CD1c-positive myeloid dendritic cell (primary cell): Measurements from ENCODE around the gene KCNK16.
A peak's percentile ranks its signal among the peaks of the same experiment; 100 is the strongest.

Source experiments
- DNase-seq: peaks from one replicate; pipeline ENCODE4 v3.0.0-alpha.2; 2016; ENCODE audit errors: extremely low spot score

Gene KCNK16

DNA sequence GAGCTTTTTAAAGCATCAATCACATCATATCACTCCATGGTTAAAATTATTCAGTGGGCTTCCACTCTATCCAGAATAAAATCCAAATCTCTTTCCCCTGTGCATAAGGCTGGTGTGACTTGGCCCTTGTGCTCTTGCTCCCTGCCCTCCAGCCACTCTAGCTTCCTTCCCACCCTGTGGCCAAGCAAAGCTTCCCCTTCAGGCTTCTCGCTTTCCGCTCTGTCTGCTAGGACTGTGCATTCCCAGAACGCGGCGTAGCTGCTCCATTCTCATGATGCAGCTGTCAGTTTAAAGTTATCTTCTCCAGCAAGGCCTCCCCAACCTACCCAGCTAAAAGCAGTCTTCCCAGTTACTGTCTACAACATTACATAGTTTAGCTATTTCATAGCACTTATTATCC is 19.4 kb upstream of the KCNK16 start:
- DNase-seq: peak; percentile 21

GRCh38 chr6:39341352-39341751 is 18.9 kb upstream of the KCNK16 start:
- no peak for DNase-seq

- DNase-seq: peak; percentile 36
Observed at GRCh38 chr6:39339868-39340550, 17.5 kb upstream of the KCNK16 start.

DNA sequence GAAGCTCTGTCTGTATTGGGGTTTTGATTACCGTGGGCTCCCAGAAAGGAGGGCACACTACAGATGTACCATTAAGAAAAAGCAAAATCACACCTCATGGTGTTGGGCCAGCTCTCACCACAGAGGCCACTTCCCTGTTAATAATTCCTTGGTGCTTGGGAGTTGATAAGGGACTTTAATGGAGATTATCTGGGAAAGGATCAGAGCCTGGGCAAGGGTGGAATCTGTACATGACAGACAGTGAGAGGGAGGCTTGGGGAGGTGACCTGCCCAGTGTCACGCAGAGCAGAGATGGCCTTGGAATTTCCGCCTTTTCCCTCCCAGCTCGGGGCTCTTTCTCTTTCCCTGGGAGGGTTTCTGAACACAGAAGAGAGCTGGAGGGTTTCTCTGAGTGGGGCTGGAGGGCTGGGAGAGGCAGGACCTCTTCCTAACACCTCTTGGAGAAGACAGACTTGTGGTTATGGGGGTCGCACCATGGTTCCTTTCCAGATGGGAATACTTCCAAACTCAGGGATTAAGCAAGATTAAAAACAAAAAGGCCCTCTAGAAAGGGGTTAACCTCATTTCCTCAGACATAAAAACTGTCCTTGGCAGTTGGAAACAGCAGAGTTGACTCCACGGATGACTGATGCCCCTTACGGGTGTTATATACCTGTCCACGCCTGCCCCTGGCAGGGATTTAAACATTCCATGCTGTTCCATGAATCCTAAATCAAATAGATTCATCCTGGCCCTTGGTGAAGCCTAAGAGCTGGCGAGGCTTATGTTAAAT is 16.8 kb upstream of the KCNK16 start:
- no peak for DNase-seq

DNA sequence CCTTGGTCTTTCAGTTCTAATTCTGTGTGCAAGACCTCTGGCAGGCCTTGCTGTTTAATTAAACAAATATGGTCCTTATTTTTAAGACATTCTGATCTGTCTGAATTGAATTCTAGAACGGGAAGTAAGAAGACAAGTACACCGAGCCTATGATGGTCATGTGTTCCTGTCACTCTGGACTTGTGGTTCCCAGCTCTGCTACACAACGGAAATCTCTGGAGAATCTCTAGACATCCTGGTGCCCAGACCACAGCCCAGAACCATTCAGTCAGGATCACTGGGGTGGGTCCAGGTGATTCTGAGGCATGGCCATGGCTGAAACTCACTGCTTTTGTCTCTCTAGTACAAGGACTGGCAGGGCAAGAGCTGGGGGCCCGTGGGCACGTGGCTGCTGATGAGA is 15.9 kb upstream of the KCNK16 start:
- peak; percentile 40 for DNase-seq

DNA sequence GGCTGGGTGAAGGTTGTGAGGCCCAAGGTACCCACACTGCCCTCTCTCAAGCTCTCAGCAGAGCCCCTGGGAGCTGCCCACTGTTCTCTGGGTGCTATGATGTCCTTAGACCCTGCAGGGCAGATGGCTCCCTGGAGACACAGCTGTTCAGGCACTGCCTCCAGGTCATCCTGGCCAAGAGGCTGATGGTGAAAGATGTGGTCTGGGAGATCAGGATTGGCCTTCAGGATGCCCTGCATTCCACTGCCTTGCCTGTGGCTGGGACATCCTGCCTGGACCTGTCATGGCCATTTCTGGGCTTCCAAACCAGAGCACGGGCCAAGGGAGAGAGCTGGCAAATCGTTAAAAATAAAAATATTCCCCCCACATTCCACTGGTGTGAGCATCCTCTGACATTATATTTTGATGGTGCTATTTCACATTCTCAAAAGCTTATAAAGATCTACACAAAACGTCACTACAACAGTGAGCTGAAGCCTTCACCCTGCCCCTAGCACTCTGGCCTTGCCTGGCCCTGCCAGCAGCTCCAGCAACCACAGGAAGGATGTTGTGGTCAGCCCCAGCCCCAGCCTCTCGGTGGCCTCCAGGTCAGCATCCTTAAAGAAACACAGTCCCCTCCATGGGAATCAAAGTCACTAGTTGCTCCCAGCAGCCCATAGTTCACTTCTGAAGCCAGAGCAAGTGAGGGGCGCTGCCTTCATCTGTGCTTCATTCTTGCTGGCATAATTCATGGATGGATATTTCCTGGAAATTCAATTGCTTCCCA is 13.5 kb upstream of the KCNK16 start:
- no peak for DNase-seq

DNA sequence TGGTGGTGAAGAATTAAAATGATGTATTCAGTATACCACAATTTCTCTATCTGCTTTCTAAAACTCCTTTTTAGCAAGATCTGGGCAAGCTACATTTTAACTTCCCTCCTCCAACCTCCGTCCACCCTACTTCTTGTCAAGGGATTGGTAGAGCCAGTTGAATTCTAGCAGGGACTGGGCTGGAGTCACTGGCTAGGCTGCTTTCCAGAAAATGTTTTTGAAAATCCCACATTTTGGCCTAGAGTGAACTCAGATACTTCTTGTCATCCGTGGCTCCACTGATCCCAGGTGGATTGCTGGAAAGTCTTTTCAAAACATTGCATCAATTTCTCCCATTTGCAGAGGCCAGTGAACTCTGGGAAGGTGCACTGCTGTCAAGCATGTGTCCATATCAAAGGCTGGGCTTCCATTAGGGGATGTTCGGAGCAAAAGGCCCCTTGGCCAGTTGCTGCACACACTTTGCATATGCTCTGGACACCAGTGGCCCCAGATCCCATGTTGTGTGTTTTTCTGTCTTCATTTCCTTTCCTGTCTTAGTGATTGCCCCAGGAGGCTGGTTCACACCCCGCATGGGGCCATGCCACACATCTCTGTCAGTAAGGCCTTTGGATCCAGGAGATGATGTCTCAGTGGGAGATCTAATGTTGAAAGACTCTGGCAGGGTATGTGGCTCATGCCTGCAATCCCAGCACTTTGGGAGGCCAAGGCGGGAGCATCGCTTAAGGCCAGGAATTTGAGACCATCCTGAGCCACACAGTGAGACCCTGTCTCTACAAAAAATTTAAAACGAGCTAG is 11.3 kb upstream of the KCNK16 start:
- DNase-seq: no peak

- peak; percentile 61 for DNase-seq
Observed at GRCh38 chr6:39330476-39330875, 8.0 kb upstream of the KCNK16 start.

- DNase-seq: peak; percentile 84
Observed at GRCh38 chr6:39330057-39330456, 7.6 kb upstream of the KCNK16 start.

GRCh38 chr6:39328066-39328465 is 5.6 kb upstream of the KCNK16 start:
- no peak for DNase-seq

- no peak for DNase-seq
Observed at GRCh38 chr6:39327507-39327906, 5.0 kb upstream of the KCNK16 start.

DNA sequence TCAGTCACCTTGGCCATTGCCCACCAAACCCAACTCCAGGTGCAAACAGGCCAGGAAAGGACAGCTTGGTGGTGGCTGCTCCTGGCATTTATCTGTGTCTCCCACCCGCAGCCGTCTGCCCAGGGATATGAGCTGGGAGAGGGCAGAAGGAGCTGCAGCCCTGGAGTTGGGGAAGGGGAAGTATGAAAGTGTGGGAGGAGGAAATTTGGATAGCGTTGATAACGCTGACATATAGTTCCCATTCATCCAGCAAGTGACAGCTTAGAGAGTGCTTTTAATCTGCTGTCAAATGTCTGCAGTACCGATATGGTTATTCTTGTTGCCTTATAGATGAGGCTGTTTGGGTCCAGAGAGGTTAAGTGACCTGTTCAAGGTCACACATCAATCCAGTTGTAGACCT is 741 bp downstream of the KCNK16 start:
- peak; percentile 67 for DNase-seq

GRCh38 chr6:39320363-39320984 is 2.0 kb downstream of the KCNK16 start:
- no peak for DNase-seq

- DNase-seq: no peak
Observed at GRCh38 chr6:39319621-39320362, 2.7 kb downstream of the KCNK16 start.

DNA sequence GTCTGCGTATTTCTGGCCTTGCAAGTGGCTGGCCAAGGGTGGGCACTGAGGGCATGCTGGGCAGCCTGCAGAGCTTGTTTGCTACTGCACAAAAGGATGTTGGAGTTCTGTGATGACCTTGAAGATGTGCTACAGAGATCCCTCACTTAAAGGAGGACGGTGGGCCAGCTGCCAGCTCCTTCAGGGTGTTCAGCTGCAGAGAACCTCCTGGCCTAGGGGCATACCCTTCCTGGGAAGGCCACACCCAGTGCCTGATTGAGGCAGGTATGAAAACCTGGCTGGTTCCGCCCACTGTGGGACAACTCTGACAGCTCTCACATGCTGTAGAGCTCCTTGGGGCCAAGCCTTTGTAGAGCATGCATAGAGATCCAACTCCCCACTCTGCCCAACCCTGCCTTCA is 5.2 kb downstream of the KCNK16 start:
- no peak for DNase-seq

DNA sequence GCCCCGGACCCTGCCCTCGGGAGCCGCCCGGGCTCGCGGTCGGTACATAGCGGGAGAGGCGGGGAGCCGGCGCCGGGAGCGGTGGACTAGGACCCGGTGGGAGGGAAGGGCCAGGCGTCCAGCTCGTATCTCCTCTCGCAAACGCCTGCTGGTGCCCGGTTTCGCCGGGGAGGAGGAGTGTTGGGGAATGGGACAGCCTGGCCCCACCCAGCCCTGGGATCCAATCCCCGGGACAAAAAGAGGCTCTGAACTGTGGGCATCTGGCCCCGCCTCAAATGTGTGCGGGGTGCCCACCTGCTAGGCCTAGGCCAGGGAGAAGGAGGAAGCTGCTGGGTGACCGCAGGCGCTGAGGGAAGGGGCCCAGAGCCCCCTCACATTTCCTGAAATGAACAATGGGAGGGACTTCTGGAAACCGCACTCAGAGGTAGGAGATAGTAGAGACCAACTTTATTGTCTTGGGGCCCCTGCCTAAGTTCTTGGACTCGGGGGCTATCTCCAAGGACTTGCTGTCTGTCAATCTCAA is 8.2 kb downstream of the KCNK16 start, which contains the start of gene KCNK17:
Gene KCNK17 (minus strand): TSS at position 147 of the 523 bp plus-strand sequence. CDS start 99 bp downstream, at position 48.
- DNase-seq: no peak

DNA sequence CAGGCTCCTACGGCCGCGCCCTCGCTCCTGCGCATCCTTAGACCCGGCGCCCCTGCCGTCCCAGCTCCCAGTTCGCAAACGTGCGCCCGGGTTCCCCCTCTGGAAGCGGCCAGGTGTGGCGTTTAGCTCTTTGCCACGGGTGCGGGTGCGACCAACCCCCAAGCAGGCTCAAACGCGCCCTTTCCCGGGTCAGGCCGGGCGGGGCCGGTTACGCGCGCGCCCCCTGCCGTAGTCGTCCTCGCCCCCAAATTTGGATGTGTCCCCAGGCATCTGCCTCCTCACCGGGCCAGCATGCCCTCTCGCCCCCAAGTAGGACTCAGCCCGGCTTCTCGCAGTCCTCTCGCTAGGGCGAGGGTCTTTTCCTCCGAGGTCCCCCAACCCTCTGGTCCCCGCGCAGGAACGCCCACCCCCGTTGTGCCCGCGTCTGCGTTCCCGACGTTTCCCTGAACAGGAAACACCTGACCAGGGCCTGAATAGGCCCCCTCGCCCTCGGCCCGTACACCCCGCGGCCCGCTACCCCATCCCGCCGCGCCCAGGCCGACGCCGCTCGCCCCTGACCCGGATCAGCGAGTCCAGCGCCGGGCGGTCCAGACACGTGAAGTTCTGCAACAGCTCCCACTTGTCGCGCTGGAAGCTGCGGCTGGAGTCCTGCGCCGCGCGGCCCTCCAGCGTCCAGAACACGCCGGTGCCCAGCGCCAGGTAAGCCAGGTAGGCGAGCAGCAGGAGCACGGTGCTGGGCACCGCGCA is 8.8 kb downstream of the KCNK16 start:
- DNase-seq: no peak

DNA sequence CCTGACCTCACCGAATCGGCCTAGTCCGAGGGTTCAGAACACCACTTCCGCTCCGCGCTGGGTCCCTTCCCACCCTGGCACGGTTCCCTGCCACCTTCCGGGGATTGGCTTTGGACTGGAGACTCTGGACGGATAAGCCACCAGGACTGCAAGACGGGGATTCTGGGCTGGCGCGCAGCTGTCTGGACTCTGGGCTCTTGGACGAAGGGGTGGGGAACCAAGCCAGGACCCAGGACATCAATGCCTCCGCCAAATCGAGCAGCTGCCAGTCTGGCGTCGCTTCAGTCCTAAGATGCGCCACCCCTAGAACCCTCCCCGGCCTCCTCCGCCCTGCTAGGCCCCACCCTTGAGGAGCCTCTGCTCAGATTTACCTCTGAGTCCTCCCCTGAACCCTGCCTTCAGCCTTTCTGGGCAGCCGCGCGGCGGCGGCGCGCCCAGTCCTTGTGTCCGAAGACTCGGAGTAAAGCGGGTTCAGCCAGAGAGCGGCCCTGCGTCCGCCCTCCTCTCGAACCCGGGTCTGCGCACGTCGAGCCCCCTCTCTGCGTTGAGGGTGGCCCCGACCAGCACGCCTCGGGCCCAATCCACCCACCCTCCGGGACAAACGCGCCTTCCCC is 9.5 kb downstream of the KCNK16 start:
- no peak for DNase-seq

GRCh38 chr6:39310542-39310941 is 12.0 kb downstream of the KCNK16 start:
- no peak for DNase-seq
